ENCODE measurements around the gene CDC42BPG. TPM values are rescaled to one million over a fixed set of nuclear protein-coding genes. Genes with fewer than 3 reads are reported as not detected.

CDC42BPG gene
- total and polyA plus RNA-seq, 9 of the 15 experiments (the other 6 are each of a cell fraction or from before 2014, with no cell fraction given): 0.04 to 8.8 (median 2.1) TPM

DNA sequence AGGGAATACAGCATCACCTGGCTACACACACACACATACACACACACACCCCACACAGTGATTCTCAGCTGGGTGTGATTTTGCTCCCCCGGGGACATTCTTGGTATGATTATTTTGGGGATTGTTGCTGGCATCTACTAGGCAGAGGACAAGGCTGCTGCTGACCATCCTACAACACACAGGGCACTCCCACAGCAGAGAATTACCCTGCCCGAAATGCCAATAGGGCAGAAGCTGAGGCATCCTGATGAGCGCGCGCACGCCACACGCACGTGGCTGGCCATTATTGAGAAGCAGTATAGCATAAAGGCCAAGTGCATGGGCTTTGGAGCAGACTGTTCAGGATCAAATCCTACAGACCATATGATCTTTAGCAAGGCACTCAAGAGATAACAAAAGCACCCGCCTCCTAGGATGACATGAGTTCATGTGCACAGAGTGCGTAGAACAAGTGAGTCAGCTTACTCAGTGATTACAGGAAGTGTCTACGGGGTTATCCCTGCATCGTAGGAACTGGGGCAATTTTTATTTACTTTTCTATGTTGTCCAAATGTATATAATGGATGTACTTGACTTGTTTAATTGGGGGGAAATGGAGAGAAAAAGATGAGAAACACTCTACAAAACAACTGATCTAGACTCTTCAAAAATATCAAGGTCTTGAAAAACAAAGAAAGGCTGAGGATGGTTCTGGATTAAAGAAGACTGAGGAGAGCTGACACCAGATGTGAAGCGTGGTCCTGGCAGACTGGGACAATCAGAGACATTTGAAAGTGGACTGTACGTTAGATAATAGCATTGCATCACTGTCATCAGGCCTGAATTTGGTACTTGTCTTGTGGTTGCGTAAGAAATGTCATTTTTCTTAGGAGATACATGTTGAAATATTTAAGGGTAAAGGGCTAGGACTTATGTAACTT is 41.2 kb upstream of the CDC42BPG start (continued):
- TF ChIP-seq, protein P1, sequence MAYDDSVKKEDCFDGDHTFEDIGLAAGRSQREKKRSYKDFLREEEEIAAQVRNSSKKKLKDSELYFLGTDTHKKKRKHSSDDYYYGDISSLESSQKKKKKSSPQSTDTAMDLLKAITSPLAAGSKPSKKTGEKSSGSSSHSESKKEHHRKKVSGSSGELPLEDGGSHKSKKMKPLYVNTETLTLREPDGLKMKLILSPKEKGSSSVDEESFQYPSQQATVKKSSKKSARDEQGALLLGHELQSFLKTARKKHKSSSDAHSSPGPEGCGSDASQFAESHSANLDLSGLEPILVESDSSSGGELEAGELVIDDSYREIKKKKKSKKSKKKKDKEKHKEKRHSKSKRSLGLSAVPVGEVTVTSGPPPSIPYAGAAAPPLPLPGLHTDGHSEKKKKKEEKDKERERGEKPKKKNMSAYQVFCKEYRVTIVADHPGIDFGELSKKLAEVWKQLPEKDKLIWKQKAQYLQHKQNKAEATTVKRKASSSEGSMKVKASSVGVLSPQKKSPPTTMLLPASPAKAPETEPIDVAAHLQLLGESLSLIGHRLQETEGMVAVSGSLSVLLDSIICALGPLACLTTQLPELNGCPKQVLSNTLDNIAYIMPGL (CRISPR knock-in tag; IDR thresholded peaks at IDR 0.05): peak; percentile 66; the same call in 1 of the 2 replicates
- TF ChIP-seq SMARCE1 (IDR thresholded peaks at IDR 0.05): peak; percentile 64; the same call in 1 of the 2 replicates
- no peak for TF ChIP-seq RBBP5 (IDR thresholded peaks at IDR 0.05; ENCODE audit: borderline replicate concordance, insufficient read depth, low read length, poor library complexity, severe bottlenecking)
- TF ChIP-seq, protein P2, sequence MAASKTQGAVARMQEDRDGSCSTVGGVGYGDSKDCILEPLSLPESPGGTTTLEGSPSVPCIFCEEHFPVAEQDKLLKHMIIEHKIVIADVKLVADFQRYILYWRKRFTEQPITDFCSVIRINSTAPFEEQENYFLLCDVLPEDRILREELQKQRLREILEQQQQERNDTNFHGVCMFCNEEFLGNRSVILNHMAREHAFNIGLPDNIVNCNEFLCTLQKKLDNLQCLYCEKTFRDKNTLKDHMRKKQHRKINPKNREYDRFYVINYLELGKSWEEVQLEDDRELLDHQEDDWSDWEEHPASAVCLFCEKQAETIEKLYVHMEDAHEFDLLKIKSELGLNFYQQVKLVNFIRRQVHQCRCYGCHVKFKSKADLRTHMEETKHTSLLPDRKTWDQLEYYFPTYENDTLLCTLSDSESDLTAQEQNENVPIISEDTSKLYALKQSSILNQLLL (CRISPR knock-in tag; IDR thresholded peaks at IDR 0.05; ENCODE audit: borderline replicate concordance): no peak
- peak; percentile 77 for TF ChIP-seq TEAD4 (IDR thresholded peaks at IDR 0.05; ENCODE audit: low read length)
- no peak for TF ChIP-seq TEAD4 (CRISPR knock-in tag; IDR thresholded peaks at IDR 0.05; ENCODE audit: borderline replicate concordance)
- TF ChIP-seq HSF4 (CRISPR knock-in tag; IDR thresholded peaks at IDR 0.05; ENCODE audit: borderline replicate concordance): no peak; the same call in 1 of the 2 replicates
- TF ChIP-seq, protein P3, sequence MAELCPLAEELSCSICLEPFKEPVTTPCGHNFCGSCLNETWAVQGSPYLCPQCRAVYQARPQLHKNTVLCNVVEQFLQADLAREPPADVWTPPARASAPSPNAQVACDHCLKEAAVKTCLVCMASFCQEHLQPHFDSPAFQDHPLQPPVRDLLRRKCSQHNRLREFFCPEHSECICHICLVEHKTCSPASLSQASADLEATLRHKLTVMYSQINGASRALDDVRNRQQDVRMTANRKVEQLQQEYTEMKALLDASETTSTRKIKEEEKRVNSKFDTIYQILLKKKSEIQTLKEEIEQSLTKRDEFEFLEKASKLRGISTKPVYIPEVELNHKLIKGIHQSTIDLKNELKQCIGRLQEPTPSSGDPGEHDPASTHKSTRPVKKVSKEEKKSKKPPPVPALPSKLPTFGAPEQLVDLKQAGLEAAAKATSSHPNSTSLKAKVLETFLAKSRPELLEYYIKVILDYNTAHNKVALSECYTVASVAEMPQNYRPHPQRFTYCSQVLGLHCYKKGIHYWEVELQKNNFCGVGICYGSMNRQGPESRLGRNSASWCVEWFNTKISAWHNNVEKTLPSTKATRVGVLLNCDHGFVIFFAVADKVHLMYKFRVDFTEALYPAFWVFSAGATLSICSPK (IDR thresholded peaks at IDR 0.05; ENCODE audit: borderline replicate concordance): no peak
- TF ChIP-seq XRCC4 (IDR thresholded peaks at IDR 0.05; ENCODE audit: extremely low read depth, insufficient read depth, insufficient read length): no peak
- no peak for TF ChIP-seq ZNF764 (CRISPR knock-in tag; IDR thresholded peaks at IDR 0.05; ENCODE audit: low read depth)
- TF ChIP-seq PHB (CRISPR knock-in tag; IDR thresholded peaks at IDR 0.05): no peak
- no peak for TF ChIP-seq ZNF79 (CRISPR knock-in tag; IDR thresholded peaks at IDR 0.05; ENCODE audit: low read depth)
- TF ChIP-seq, protein P4, sequence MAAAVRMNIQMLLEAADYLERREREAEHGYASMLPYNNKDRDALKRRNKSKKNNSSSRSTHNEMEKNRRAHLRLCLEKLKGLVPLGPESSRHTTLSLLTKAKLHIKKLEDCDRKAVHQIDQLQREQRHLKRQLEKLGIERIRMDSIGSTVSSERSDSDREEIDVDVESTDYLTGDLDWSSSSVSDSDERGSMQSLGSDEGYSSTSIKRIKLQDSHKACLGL (CRISPR knock-in tag; IDR thresholded peaks at IDR 0.05; ENCODE audit: borderline replicate concordance, poor library complexity, severe bottlenecking): peak; percentile 46
- TF ChIP-seq ASH1L (IDR thresholded peaks at IDR 0.05; ENCODE audit: borderline replicate concordance, low read depth, partially characterized antibody): peak; percentile 53
- no peak for TF ChIP-seq HDAC6 (IDR thresholded peaks at IDR 0.05; ENCODE audit: low read depth, low read length)
- TF ChIP-seq CHCHD3 (CRISPR knock-in tag; IDR thresholded peaks at IDR 0.05): 0 out of 2 replicates have a peak, but pooled peaks have one; percentile 8
- TF ChIP-seq KLF10 (CRISPR knock-in tag; IDR thresholded peaks at IDR 0.05): no peak
- no peak for TF ChIP-seq ZBTB17 (CRISPR knock-in tag; IDR thresholded peaks at IDR 0.05)
- no peak for TF ChIP-seq ZNF780A (CRISPR knock-in tag; IDR thresholded peaks at IDR 0.05)
- TF ChIP-seq, protein P5, sequence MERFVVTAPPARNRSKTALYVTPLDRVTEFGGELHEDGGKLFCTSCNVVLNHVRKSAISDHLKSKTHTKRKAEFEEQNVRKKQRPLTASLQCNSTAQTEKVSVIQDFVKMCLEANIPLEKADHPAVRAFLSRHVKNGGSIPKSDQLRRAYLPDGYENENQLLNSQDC (CRISPR knock-in tag; IDR thresholded peaks at IDR 0.05): no peak
- TF ChIP-seq NFXL1 (CRISPR knock-in tag; IDR thresholded peaks at IDR 0.05): no peak
- peak; percentile 79; the same call in 1 of the 2 replicates for TF ChIP-seq CTBP1 (IDR thresholded peaks at IDR 0.05; ENCODE audit: borderline replicate concordance)

All from K562 (cell line).